Liver (tissue), 3 donors: ENCODE results near the gene CARM1.

Experiments used
- FOXA2 ChIP-seq: IDR thresholded peaks from 2 replicates; pipeline ENCODE4 v1.6.1; 2016; ENCODE audit warnings: antibody characterized with exemption
- JUND ChIP-seq, 2 donors: IDR thresholded peaks; 2 replicates each; pipeline ENCODE4 v1.6.1; 2016; ENCODE audit warnings: antibody characterized with exemption in 2 of 2
- RAD21 ChIP-seq, 2 donors: IDR thresholded peaks; 2 replicates each; pipeline ENCODE4 v1.6.1; 2016; ENCODE audit warnings: antibody characterized with exemption in 2 of 2, mild to moderate bottlenecking in 2 of 2
- TAF1 ChIP-seq: conservative IDR thresholded peaks from 2 replicates; pipeline ENCODE4 v1.6.1; 2016; ENCODE audit warnings: antibody characterized with exemption, mild to moderate bottlenecking
- YY1 ChIP-seq: IDR thresholded peaks from 2 replicates; pipeline ENCODE4 v1.6.1; 2016; ENCODE audit warnings: antibody characterized with exemption, mild to moderate bottlenecking
- TF ChIP-seq, protein P1 (sequence below): fragments of 150-350 bp; IDR thresholded peaks from 2 replicates; pipeline ENCODE4 v1.5.1; 2017; ENCODE audit warnings: improper control_type of control experiment, low read depth, low read length; ENCODE audit not compliant: missing input control
- TF ChIP-seq, protein P2 (sequence below): IDR thresholded peaks from 2 replicates; pipeline ENCODE4 v1.6.1; 2016; ENCODE audit warnings: antibody characterized with exemption
- donor health status: healthy.
- donor health status: healthy.

DNA sequence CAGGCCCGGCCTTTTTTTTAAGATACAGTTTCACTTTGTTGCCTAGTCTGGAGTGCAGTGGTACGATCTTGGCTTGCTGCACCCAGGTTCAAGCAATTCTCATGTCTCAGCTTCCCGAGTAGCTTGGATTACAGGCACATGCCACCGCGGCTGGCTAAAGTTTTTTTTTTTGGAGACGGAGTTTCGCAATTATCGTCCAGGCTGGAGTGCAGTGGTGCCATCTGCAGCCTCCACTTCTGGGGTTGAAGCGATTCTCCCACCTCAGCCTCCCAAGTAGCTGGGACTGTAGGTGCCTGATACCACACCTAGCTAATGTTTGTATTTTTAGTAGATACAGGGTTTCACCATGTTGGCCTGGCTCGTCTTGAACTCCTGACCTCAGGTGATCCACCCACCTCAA lies 4.9 kb upstream of the CARM1 start:
- TF ChIP-seq JUND (IDR thresholded peaks at IDR 0.05) = no peak
- TF ChIP-seq, protein P1, sequence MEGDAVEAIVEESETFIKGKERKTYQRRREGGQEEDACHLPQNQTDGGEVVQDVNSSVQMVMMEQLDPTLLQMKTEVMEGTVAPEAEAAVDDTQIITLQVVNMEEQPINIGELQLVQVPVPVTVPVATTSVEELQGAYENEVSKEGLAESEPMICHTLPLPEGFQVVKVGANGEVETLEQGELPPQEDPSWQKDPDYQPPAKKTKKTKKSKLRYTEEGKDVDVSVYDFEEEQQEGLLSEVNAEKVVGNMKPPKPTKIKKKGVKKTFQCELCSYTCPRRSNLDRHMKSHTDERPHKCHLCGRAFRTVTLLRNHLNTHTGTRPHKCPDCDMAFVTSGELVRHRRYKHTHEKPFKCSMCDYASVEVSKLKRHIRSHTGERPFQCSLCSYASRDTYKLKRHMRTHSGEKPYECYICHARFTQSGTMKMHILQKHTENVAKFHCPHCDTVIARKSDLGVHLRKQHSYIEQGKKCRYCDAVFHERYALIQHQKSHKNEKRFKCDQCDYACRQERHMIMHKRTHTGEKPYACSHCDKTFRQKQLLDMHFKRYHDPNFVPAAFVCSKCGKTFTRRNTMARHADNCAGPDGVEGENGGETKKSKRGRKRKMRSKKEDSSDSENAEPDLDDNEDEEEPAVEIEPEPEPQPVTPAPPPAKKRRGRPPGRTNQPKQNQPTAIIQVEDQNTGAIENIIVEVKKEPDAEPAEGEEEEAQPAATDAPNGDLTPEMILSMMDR = no peak
- TF ChIP-seq FOXA2 = no peak
- no peak for TF ChIP-seq TAF1
- TF ChIP-seq, protein P2, sequence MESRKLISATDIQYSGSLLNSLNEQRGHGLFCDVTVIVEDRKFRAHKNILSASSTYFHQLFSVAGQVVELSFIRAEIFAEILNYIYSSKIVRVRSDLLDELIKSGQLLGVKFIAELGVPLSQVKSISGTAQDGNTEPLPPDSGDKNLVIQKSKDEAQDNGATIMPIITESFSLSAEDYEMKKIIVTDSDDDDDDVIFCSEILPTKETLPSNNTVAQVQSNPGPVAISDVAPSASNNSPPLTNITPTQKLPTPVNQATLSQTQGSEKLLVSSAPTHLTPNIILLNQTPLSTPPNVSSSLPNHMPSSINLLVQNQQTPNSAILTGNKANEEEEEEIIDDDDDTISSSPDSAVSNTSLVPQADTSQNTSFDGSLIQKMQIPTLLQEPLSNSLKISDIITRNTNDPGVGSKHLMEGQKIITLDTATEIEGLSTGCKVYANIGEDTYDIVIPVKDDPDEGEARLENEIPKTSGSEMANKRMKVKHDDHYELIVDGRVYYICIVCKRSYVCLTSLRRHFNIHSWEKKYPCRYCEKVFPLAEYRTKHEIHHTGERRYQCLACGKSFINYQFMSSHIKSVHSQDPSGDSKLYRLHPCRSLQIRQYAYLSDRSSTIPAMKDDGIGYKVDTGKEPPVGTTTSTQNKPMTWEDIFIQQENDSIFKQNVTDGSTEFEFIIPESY = no peak
- TF ChIP-seq RAD21 (IDR thresholded peaks at IDR 0.05) = no peak
- no peak for TF ChIP-seq YY1
